OCI-LY7 (cell line): Measurements from ENCODE around the gene KCNAB2.

Experiments used
- CTCF ChIP-seq: fragments of 200-600 bp; sonication (generic); conservative IDR thresholded peaks from 2 replicates; pipeline ENCODE4 v1.5.1; 2014; ENCODE audit warnings: mild to moderate bottlenecking, antibody characterized with exemption, low read length, moderate library complexity, mixed read lengths
- EZH2phosphoT487 ChIP-seq: fragments of 200-600 bp; sonication (generic); IDR thresholded peaks from 2 replicates; pipeline ENCODE4 v1.6.1; 2018; ENCODE audit warnings: low read depth, borderline replicate concordance, mild to moderate bottlenecking, mixed run types, antibody characterized with exemption, low read length, moderate library complexity, mixed read lengths

- TF ChIP-seq CTCF (no peak), EZH2phosphoT487 (no peak)
Measured at GRCh38 chr1:6011161-6011945, 34.3 kb upstream of the KCNAB2 start.
